GM12864 (cell line): ENCODE data around the gene ITGA5.

Experiments used
- DNase-seq: peaks from one replicate; pipeline ENCODE4 v3.0.0-alpha.2; 2011; ENCODE audit warnings: low read depth
- H3K4me3 ChIP-seq: 2 replicates; pipeline ENCODE4 v1.5.1; 2011; ENCODE audit warnings: mild to moderate bottlenecking, low read depth, low read length, control low read depth
- CTCF ChIP-seq: IDR thresholded peaks from 2 replicates; pipeline ENCODE4 v1.5.1; 2011; ENCODE audit warnings: low read depth, mild to moderate bottlenecking, moderate library complexity, low read length, control low read depth, inconsistent platforms; ENCODE audit errors: missing control alignments

ITGA5 gene

DNA sequence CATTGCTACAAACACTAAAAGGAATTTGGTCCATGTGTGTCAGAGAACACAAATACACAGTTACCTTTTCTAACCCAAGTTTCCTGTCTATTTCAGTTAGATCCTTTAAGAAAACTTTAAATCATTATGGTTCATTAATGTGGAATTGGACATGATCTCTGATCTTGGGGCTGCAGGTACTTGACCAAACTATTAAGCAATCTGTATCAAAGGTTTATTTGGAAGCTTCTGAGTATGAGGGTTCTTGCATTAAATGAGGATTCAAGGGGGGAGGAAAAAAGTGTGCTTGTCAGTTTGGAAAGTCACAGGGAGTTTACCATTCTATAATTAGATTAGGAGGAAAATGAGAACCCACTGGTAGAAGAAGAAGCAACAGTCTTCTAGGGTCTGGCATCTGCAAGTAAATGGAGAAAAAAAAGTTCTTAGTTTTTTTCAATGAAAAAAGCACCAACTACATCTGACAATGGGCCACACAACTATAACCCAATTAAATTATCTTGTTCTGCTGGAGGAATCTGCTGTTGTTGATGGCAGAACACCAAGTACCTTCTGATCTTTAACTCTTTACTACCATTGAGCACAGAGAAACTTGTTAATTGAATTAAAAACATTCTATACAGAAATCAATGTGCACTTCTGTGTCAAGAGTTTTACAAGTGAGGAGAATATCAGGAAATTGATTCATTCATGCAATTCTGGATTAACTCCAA lies 36.8 kb upstream of the ITGA5 start:
- no peak for DNase-seq
- TF ChIP-seq CTCF = no peak

GRCh38 chr12:54452628-54453027 lies 33.6 kb upstream of the ITGA5 start:
- no peak for DNase-seq
- no peak overlapping the region for H3K4me3 ChIP-seq
- no peak for TF ChIP-seq CTCF

More for the DNA sequence above, 36.8 kb upstream of the ITGA5 start:
- no peak overlapping the region for H3K4me3 ChIP-seq

DNA sequence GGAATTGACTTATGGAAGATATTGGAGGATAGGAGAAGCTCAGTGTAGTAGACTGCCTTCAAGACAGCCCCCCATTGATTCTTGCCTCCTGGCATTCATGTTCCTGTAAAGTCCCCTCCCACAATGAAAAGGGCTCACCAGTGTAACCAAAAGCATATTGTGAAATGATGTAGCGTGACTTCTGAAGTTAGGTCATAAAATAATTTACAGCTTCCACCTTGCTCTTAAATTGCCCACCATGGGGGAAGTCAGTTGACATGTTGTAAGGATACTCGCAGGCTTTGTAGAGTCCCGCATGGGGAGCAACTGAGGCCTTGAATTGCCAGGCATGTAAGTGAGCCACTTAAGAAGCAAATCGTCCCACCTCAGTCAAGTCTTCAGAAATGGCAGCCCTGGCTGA lies 29.3 kb upstream of the ITGA5 start:
- no peak for TF ChIP-seq CTCF
- DNase-seq = no peak
- no peak overlapping the region for H3K4me3 ChIP-seq

DNA sequence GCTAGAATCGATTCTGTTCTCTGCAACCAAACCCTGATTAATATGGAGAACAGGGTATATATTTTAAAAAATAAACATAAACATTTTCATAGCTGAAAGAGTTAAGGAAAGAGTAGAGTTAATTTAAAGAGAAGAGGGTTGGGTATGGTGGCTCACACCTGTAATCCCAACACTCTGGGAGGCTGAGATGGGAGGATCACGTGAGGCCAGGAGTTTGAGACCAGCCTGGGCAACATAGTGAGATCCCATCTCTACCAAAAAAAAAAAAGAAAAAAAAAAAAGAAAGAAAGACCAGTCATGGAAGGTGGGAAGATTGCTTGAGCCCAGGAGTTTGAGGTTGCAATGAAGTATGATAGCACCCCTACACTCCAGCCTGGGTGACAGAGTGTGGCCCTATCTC lies 28.9 kb upstream of the ITGA5 start:
- no peak for DNase-seq
- H3K4me3 ChIP-seq = no peak overlapping the region
- TF ChIP-seq CTCF = no peak

DNA sequence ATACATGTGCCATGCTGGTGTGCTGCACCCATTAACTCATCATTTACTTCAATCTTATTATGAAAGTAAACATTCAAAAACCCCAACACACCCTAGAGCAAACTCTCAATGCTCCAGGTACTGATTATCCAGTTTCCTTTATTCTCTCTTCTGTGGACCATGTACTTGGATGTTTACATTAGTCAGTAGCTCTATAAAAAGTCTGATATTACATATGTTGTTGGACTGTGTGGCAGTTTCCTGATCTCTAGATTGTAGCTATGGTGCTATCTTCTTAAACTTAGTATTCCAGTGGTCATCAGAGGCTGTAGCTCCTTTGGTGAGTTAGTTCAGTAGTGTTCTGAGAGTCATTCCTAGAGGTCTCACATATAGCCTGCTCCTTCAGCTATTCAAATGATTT lies 25.1 kb upstream of the ITGA5 start:
- no peak for DNase-seq
- H3K4me3 ChIP-seq = no peak overlapping the region
- TF ChIP-seq CTCF = no peak

DNA sequence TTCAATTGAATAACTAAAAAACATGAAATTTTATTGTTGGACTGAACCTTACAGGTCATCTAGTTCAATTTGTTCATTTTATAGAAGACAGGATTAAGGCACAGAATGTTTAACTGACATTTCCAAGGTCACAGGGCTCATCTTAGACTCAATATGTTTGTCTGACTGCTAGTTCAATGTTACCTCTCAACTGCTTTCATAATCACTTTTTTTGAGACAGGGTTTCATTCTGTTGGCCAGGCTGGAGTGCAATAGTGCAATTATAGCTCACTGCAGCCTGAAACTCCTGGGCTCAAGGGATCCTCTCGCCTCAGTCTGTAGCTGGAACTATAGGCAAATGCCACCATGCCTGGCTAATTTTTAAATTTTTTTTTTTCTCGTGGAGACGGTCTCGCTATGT lies 24.4 kb upstream of the ITGA5 start:
- TF ChIP-seq CTCF = no peak
- DNase-seq = no peak
- H3K4me3 ChIP-seq = no peak overlapping the region

GRCh38 chr12:54442961-54443360 lies 23.9 kb upstream of the ITGA5 start:
- no peak for TF ChIP-seq CTCF
- DNase-seq = no peak
- no peak overlapping the region for H3K4me3 ChIP-seq
